SK-N-SH treated with all-trans-retinoic acid at 6 μM for 48 hours (cell line): ENCODE measurements around the gene P2RY6.

Experiments
- ATAC-seq: fragments of 200-7000 bp; cut with Tn5 transposase; 3 replicates; pipeline ENCODE4 v1.9.1; 2020; ENCODE audit warnings: mild to moderate bottlenecking, moderate library complexity
- CREB5 ChIP-seq: fragments of 250-450 bp; sonication (Bioruptor Pico); IDR thresholded peaks from 2 replicates; pipeline ENCODE4 v1.5.1; 2020; ENCODE audit warnings: low read depth, mild to moderate bottlenecking, moderate library complexity
- CSDC2 ChIP-seq: fragments of 250-450 bp; sonication (Bioruptor Pico); IDR thresholded peaks from 2 replicates; pipeline ENCODE4 v1.5.0; 2020; ENCODE audit warnings: mild to moderate bottlenecking, moderate library complexity
- ESRRG ChIP-seq: fragments of 250-450 bp; sonication (Bioruptor Pico); IDR thresholded peaks from 2 replicates; pipeline ENCODE4 v1.6.1; 2021; ENCODE audit warnings: mild to moderate bottlenecking
- GLIS3 ChIP-seq: fragments of 250-450 bp; sonication (Bioruptor Pico); IDR thresholded peaks from 2 replicates; pipeline ENCODE4 v1.5.0; 2020; ENCODE audit warnings: mild to moderate bottlenecking, moderate library complexity
- ISL1 ChIP-seq: fragments of 250-450 bp; sonication (Bioruptor Pico); IDR thresholded peaks from 2 replicates; pipeline ENCODE4 v2.1.2; 2022; ENCODE audit warnings: mild to moderate bottlenecking, moderate library complexity
- OSR1 ChIP-seq: fragments of 250-450 bp; sonication (Bioruptor Pico); IDR thresholded peaks from 2 replicates; pipeline ENCODE4 v1.8.0; 2022; ENCODE audit warnings: moderate library complexity, mild to moderate bottlenecking, inconsistent platforms
- PATZ1 ChIP-seq: fragments of 250-450 bp; sonication (Bioruptor Pico); IDR thresholded peaks from 2 replicates; pipeline ENCODE4 v1.8.0; 2020; ENCODE audit warnings: mild to moderate bottlenecking, moderate library complexity, borderline replicate concordance
- PPARA ChIP-seq: fragments of 250-450 bp; sonication (Bioruptor Pico); IDR thresholded peaks from 2 replicates; pipeline ENCODE4 v1.5.0; 2020; ENCODE audit warnings: mild to moderate bottlenecking, borderline replicate concordance
- RARB ChIP-seq: fragments of 250-450 bp; sonication (Bioruptor Pico); IDR thresholded peaks from 2 replicates; pipeline ENCODE4 v1.8.0; 2021; ENCODE audit warnings: mild to moderate bottlenecking, moderate library complexity
- SNAI2 ChIP-seq: fragments of 250-450 bp; sonication (Bioruptor Pico); IDR thresholded peaks from 2 replicates; pipeline ENCODE4 v1.5.0; 2020; ENCODE audit warnings: mild to moderate bottlenecking, moderate library complexity
- TCF4 ChIP-seq: fragments of 250-450 bp; sonication (Bioruptor Pico); IDR thresholded peaks from 2 replicates; pipeline ENCODE4 v1.8.0; 2021; ENCODE audit warnings: mild to moderate bottlenecking, moderate library complexity, borderline replicate concordance
- TSHZ2 ChIP-seq: fragments of 250-450 bp; sonication (Bioruptor Pico); IDR thresholded peaks from 2 replicates; pipeline ENCODE4 v1.5.0; 2020; ENCODE audit warnings: mild to moderate bottlenecking, moderate library complexity
- ZFP3 ChIP-seq: fragments of 250-450 bp; sonication (Bioruptor Pico); IDR thresholded peaks from 2 replicates; pipeline ENCODE4 v1.5.0; 2020; ENCODE audit warnings: mild to moderate bottlenecking, moderate library complexity
- ZFP30 ChIP-seq: fragments of 450-650 bp; formaldehyde crosslinking; IDR thresholded peaks from 2 replicates; pipeline ENCODE4 v1.5.0; 2022; ENCODE audit warnings: mild to moderate bottlenecking, moderate library complexity
- ZNF565 ChIP-seq: fragments of 450-650 bp; formaldehyde crosslinking; conservative IDR thresholded peaks from 2 replicates; pipeline ENCODE4 v1.5.0; 2020; ENCODE audit warnings: low read depth, mild to moderate bottlenecking, moderate library complexity
- ZNF70 ChIP-seq: fragments of 450-650 bp; formaldehyde crosslinking; IDR thresholded peaks from 2 replicates; pipeline ENCODE4 v1.5.0; 2020; ENCODE audit warnings: mild to moderate bottlenecking, moderate library complexity
- ZNF8 ChIP-seq: fragments of 450-650 bp; formaldehyde crosslinking; IDR thresholded peaks from 2 replicates; pipeline ENCODE4 v1.5.0; 2020; ENCODE audit warnings: mild to moderate bottlenecking, moderate library complexity
- TF ChIP-seq, protein P1 (sequence below): fragments of 250-450 bp; sonication (Bioruptor Pico); IDR thresholded peaks from 2 replicates; pipeline ENCODE4 v1.5.1; 2021; ENCODE audit warnings: mild to moderate bottlenecking, moderate library complexity

The P2RY6 gene

DNA sequence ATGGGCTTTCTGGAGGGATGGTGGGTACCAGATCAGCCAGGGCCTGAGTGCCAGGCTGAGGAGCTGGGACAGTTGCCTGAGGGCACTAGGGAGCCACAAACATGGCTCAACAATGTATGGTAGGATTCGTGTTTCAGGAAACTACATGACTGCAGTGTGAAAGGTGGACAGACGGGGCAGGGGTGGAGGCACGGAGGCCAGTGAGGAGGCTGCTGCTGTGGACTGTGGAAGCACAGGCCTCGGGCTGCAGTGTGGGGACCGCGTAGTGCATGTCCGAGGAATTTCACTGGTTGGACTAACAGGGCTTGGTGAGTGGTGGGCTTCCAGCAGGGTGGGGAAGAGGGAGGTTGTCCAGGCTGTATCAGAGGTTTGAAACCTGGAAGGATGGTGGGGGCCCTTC is 46.3 kb upstream of the P2RY6 start:
- TF ChIP-seq ZNF70 (no peak), TSHZ2 (CRISPR knock-in tag) (no peak), ZFP30 (CRISPR knock-in tag) (no peak), TCF4 (no peak), SNAI2 (CRISPR knock-in tag) (no peak), PPARA (CRISPR knock-in tag) (no peak), ZNF565 (no peak), RARB (CRISPR knock-in tag) (no peak), OSR1 (CRISPR knock-in tag) (no peak), GLIS3 (no peak), PATZ1 (CRISPR knock-in tag) (no peak)
- ATAC-seq, result no peak

- ATAC-seq, result no peak
- TF ChIP-seq ZFP30 (CRISPR knock-in tag) (no peak), ZNF8 (CRISPR knock-in tag) (no peak), ISL1 (CRISPR knock-in tag) (no peak), CSDC2 (CRISPR knock-in tag) (no peak), PPARA (CRISPR knock-in tag) (no peak), GLIS3 (no peak), ZFP3 (CRISPR knock-in tag) (no peak), ESRRG (CRISPR knock-in tag) (no peak), TSHZ2 (CRISPR knock-in tag) (no peak), PATZ1 (CRISPR knock-in tag) (no peak), SNAI2 (CRISPR knock-in tag) (no peak)
- TF ChIP-seq, protein P1, sequence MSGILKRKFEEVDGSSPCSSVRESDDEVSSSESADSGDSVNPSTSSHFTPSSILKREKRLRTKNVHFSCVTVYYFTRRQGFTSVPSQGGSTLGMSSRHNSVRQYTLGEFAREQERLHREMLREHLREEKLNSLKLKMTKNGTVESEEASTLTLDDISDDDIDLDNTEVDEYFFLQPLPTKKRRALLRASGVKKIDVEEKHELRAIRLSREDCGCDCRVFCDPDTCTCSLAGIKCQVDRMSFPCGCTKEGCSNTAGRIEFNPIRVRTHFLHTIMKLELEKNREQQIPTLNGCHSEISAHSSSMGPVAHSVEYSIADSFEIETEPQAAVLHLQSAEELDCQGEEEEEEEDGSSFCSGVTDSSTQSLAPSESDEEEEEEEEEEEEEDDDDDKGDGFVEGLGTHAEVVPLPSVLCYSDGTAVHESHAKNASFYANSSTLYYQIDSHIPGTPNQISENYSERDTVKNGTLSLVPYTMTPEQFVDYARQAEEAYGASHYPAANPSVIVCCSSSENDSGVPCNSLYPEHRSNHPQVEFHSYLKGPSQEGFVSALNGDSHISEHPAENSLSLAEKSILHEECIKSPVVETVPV (CRISPR knock-in tag), result no peak
Observed at GRCh38 chr11:73226297-73227006, 45.7 kb upstream of the P2RY6 start.

- no peak for ATAC-seq
- TF ChIP-seq CREB5 (CRISPR knock-in tag) (no peak), CSDC2 (CRISPR knock-in tag) (no peak)
Observed at GRCh38 chr11:73227571-73228211, 44.4 kb upstream of the P2RY6 start.
